ENCODE results near the gene DPF1. TPM values are rescaled to one million over a fixed set of nuclear protein-coding genes. Genes with fewer than 3 reads are reported as not detected.

DPF1 gene
- total RNA-seq, 2 donors from 2014 or later: 0.65 to 0.99 TPM

- H3K36me3 Mint-ChIP-seq (ENCODE audit: insufficient read depth in 2 of 2): peaks cover 2 to 5% of the 10 kb centered on the region in 2 donors
- no peak for DNase-seq
- no peaks in the 10 kb centered on the region for H3K9me3 Mint-ChIP-seq
- H3K4me1 Mint-ChIP-seq (ENCODE audit: low read depth): peaks cover 27% of the 10 kb centered on the region
- no peak for ATAC-seq (replicated peaks in 1 of 2)
- H3K27me3 Mint-ChIP-seq (ENCODE audit: low read depth): peaks cover 42% of the 10 kb centered on the region
- no peak overlapping the region for H3K27ac Mint-ChIP-seq
- H3K4me3 Mint-ChIP-seq: no peak overlapping the region
Observed at GRCh38 chr19:38209671-38210457, 14.2 kb downstream of the DPF1 start.

DNA sequence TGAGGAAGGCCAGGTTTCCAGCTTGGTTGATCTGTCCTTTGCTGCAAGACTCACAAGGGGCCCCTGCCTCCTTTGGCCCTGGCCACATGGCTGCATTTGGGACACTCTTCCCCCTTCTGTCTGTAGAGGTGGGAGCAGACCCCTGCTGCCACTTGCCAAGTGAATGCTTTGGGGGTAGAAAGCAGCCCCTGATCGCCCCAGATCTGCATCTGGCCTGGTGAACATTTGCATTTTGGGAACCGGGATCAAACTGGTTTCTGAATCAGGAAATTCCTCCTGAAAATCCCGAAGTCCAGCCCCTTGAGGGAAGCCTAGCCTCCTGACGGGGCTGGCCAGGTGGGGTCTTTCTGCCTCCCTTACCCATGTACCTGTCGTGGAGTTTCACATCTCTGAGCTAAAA is 14.9 kb downstream of the DPF1 start:
- H3K9me3 Mint-ChIP-seq: no peaks in the 10 kb centered on the region
- H3K27me3 Mint-ChIP-seq (ENCODE audit: low read depth): peaks cover 42% of the 10 kb centered on the region
- DNase-seq (no peak), ATAC-seq (replicated peaks in 1 of 2) (no peak)
- no peak overlapping the region for H3K4me3 Mint-ChIP-seq
- H3K36me3 Mint-ChIP-seq (ENCODE audit: insufficient read depth in 2 of 2): peaks cover 2 to 5% of the 10 kb centered on the region in 2 donors
- H3K27ac Mint-ChIP-seq: no peak overlapping the region
- H3K4me1 Mint-ChIP-seq (ENCODE audit: low read depth): peaks cover 21% of the 10 kb centered on the region

GRCh38 chr19:38208571-38208970 is 15.5 kb downstream of the DPF1 start:
- no peak overlapping the region for H3K4me3 Mint-ChIP-seq
- no peak overlapping the region for H3K27ac Mint-ChIP-seq
- H3K27me3 Mint-ChIP-seq (ENCODE audit: low read depth): peaks cover 36% of the 10 kb centered on the region
- H3K36me3 Mint-ChIP-seq (ENCODE audit: insufficient read depth in 2 of 2): peaks cover 2% of the 10 kb centered on the region in 2 donors
- H3K4me1 Mint-ChIP-seq (ENCODE audit: low read depth): peaks cover 15% of the 10 kb centered on the region
- no peaks in the 10 kb centered on the region for H3K9me3 Mint-ChIP-seq
- ATAC-seq (replicated peaks in 1 of 2) (no peak), DNase-seq (no peak)

DNA sequence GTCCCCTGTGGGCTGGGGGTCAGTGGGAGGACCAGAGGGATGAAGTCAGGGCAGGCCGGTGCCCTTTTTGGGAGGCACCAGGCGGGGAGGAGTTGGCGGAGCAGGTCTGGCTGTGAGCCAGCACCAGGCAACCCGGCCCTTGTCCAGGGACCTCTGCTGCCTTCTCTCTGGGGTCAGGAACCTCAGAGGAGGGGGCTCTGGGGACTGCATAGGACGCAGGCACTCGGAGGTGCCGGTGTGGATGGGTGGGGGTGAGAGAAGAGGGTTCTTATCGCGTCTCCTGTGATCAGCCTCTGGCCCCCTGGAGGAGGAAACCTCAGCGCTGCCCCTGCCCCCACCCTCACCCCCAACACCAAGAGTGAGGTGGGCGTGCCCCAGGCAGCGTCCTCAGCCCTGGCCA is 16.5 kb downstream of the DPF1 start:
- Mint-ChIP-seq H3K9me3 (no peaks in the 10 kb centered on the region), H3K36me3 (ENCODE audit: insufficient read depth in 2 of 2) (peaks cover 2% of the 10 kb centered on the region in 2 donors), H3K4me1 (ENCODE audit: low read depth) (peaks cover 9% of the 10 kb centered on the region), H3K27ac (no peak overlapping the region), H3K27me3 (ENCODE audit: low read depth) (peaks cover 29% of the 10 kb centered on the region), H3K4me3 (no peak overlapping the region)
- ATAC-seq (replicated peaks in 1 of 2): no peak
- DNase-seq: no peak

GRCh38 chr19:38206928-38207327 is 17.1 kb downstream of the DPF1 start:
- H3K4me1 Mint-ChIP-seq (ENCODE audit: low read depth): peaks cover 9% of the 10 kb centered on the region
- no peaks in the 10 kb centered on the region for H3K9me3 Mint-ChIP-seq
- no peak for DNase-seq
- H3K27ac Mint-ChIP-seq: no peak overlapping the region
- no peak overlapping the region for H3K4me3 Mint-ChIP-seq
- H3K27me3 Mint-ChIP-seq (ENCODE audit: low read depth): peaks cover 29% of the 10 kb centered on the region
- H3K36me3 Mint-ChIP-seq (ENCODE audit: insufficient read depth in 2 of 2): peaks cover 2% of the 10 kb centered on the region in 2 donors
- no peak for ATAC-seq (replicated peaks in 1 of 2)

- no peak for ATAC-seq (replicated peaks in 1 of 2)
- Mint-ChIP-seq H3K9me3 (no peaks in the 10 kb centered on the region), H3K4me1 (ENCODE audit: low read depth) (peaks cover 9% of the 10 kb centered on the region), H3K36me3 (ENCODE audit: insufficient read depth in 2 of 2) (peaks cover 2% of the 10 kb centered on the region in 2 donors), H3K27ac (no peak overlapping the region), H3K27me3 (ENCODE audit: low read depth) (peaks cover 29% of the 10 kb centered on the region), H3K4me3 (no peak overlapping the region)
- no peak for DNase-seq
Observed at GRCh38 chr19:38206006-38206745, 17.8 kb downstream of the DPF1 start.

DNA sequence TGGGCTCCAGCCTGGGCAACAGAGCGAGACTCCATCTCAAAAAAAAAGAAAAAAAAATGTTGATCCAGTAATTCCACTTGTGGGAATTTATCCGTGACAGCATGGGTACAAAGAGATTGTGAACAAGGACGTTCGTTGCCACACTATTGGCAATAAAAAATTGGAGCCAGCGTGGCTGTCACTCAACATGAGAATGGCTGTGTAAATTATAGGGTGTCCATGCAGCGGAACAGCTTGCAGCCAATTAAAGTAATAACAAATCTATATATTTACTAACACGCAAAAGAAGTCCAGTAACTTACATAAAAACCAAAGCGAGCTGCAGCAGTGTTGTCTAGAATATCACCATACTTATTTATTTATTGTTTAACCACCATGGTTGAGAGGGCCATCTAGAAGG is 19.3 kb downstream of the DPF1 start:
- Mint-ChIP-seq H3K4me1 (ENCODE audit: low read depth) (peaks cover 2% of the 10 kb centered on the region), H3K27me3 (ENCODE audit: low read depth) (peaks cover 16% of the 10 kb centered on the region), H3K36me3 (ENCODE audit: insufficient read depth in 2 of 2) (no peaks in the 10 kb centered on the region), H3K4me3 (no peak overlapping the region), H3K9me3 (no peaks in the 10 kb centered on the region), H3K27ac (no peak overlapping the region)
- ATAC-seq (replicated peaks in 1 of 2): no peak
- DNase-seq: no peak

- no peaks in the 10 kb centered on the region for H3K9me3 Mint-ChIP-seq
- no peaks in the 10 kb centered on the region for H3K36me3 Mint-ChIP-seq (ENCODE audit: insufficient read depth in 2 of 2)
- H3K4me3 Mint-ChIP-seq: no peak overlapping the region
- DNase-seq: no peak
- no peaks in the 10 kb centered on the region for H3K4me1 Mint-ChIP-seq (ENCODE audit: low read depth)
- H3K27ac Mint-ChIP-seq: no peak overlapping the region
- ATAC-seq (replicated peaks in 1 of 2): no peak
- H3K27me3 Mint-ChIP-seq (ENCODE audit: low read depth): peaks cover 10% of the 10 kb centered on the region
Observed at GRCh38 chr19:38204096-38204495, 19.9 kb downstream of the DPF1 start.

GRCh38 chr19:38203197-38203596 is 20.8 kb downstream of the DPF1 start:
- no peaks in the 10 kb centered on the region for H3K36me3 Mint-ChIP-seq (ENCODE audit: insufficient read depth in 2 of 2)
- H3K4me1 Mint-ChIP-seq (ENCODE audit: low read depth): no peaks in the 10 kb centered on the region
- no peaks in the 10 kb centered on the region for H3K9me3 Mint-ChIP-seq
- DNase-seq: no peak
- H3K27me3 Mint-ChIP-seq (ENCODE audit: low read depth): peaks cover 4% of the 10 kb centered on the region
- ATAC-seq (replicated peaks in 1 of 2): no peak
- H3K4me3 Mint-ChIP-seq: no peak overlapping the region
- H3K27ac Mint-ChIP-seq: no peak overlapping the region

GRCh38 chr19:38202504-38202903 is 21.5 kb downstream of the DPF1 start:
- Mint-ChIP-seq H3K27ac (no peak overlapping the region), H3K4me3 (no peak overlapping the region), H3K27me3 (ENCODE audit: low read depth) (no peaks in the 10 kb centered on the region), H3K9me3 (no peaks in the 10 kb centered on the region), H3K4me1 (ENCODE audit: low read depth) (no peaks in the 10 kb centered on the region), H3K36me3 (ENCODE audit: insufficient read depth in 2 of 2) (no peaks in the 10 kb centered on the region)
- DNase-seq (no peak), ATAC-seq (replicated peaks in 1 of 2) (no peak)

- H3K27me3 Mint-ChIP-seq (ENCODE audit: low read depth): no peaks in the 10 kb centered on the region
- DNase-seq: no peak
- no peaks in the 10 kb centered on the region for H3K36me3 Mint-ChIP-seq (ENCODE audit: insufficient read depth in 2 of 2)
- H3K9me3 Mint-ChIP-seq: no peaks in the 10 kb centered on the region
- H3K4me3 Mint-ChIP-seq: no peak overlapping the region
- no peaks in the 10 kb centered on the region for H3K4me1 Mint-ChIP-seq (ENCODE audit: low read depth)
- H3K27ac Mint-ChIP-seq: no peak overlapping the region
- ATAC-seq (replicated peaks in 1 of 2): no peak
Observed at GRCh38 chr19:38201731-38202130, 22.3 kb downstream of the DPF1 start.

- H3K4me1 Mint-ChIP-seq (ENCODE audit: low read depth): no peaks in the 10 kb centered on the region
- ATAC-seq (replicated peaks in 1 of 2) (no peak), DNase-seq (no peak)
- peaks cover 2 to 7% of the 10 kb centered on the region in 2 donors for H3K36me3 Mint-ChIP-seq (ENCODE audit: insufficient read depth in 2 of 2)
- H3K27ac Mint-ChIP-seq: no peak overlapping the region
- no peak overlapping the region for H3K4me3 Mint-ChIP-seq
- no peaks in the 10 kb centered on the region for H3K27me3 Mint-ChIP-seq (ENCODE audit: low read depth)
- no peaks in the 10 kb centered on the region for H3K9me3 Mint-ChIP-seq
Observed at GRCh38 chr19:38199340-38199739, 24.7 kb downstream of the DPF1 start.

- Mint-ChIP-seq H3K4me1 (ENCODE audit: low read depth) (no peaks in the 10 kb centered on the region), H3K27me3 (ENCODE audit: low read depth) (no peaks in the 10 kb centered on the region), H3K9me3 (no peaks in the 10 kb centered on the region), H3K36me3 (ENCODE audit: insufficient read depth in 2 of 2) (peaks cover 2 to 7% of the 10 kb centered on the region in 2 donors), H3K4me3 (no peak overlapping the region), H3K27ac (no peak overlapping the region)
- DNase-seq (no peak), ATAC-seq (replicated peaks in 1 of 2) (no peak)
Observed at GRCh38 chr19:38197937-38198704, 25.9 kb downstream of the DPF1 start.
